ENCODE results near the gene SLC29A2. TPM values are rescaled to one million over a fixed set of nuclear protein-coding genes. Genes with fewer than 3 reads are reported as not detected.
A peak's percentile ranks its signal among the peaks of the same experiment; 100 is the strongest.

Gene SLC29A2, protein sequence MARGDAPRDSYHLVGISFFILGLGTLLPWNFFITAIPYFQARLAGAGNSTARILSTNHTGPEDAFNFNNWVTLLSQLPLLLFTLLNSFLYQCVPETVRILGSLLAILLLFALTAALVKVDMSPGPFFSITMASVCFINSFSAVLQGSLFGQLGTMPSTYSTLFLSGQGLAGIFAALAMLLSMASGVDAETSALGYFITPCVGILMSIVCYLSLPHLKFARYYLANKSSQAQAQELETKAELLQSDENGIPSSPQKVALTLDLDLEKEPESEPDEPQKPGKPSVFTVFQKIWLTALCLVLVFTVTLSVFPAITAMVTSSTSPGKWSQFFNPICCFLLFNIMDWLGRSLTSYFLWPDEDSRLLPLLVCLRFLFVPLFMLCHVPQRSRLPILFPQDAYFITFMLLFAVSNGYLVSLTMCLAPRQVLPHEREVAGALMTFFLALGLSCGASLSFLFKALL
- total RNA-seq = 33.0 to 35.9 TPM (median 35.7 TPM) in 3 replicates

DNA sequence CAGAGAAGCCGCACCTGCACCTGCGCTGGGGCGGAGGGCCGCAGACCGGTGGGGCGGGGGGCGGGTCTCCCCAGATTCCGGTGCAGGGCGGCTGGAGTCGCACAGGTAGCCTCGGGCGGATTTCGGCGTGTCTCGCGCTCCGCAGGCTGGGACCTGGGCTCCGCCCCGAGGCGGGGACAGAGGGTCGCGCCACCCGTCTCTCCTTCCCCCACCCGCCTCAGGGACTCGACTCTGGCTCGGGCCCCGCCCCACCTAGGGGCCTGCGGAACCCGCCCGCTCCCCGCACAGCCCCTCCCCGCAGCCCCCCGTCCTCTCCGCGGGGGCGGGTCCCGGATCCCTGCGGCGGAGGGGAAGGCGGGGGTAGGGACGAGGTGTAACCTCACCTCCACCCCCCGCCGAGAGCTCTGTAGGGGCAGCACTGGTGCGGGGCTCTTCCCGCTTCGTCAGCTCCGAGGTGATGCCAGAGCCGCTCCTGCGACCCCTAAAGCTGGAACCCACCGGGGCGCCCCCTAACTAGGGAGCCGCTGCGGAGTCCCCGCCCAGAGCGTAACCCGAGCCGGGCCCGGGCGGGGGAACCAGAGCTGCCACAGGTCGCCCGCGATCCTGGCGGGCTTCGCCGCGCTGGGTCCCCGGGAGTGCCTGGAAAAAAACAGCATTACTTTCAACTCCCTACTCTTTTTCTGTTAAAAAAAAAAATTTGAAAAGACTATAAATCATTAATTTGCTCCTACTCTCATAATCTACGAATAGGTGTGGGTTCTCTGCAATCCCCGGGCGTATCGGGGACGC, at the start of gene SLC29A2:
Gene SLC29A2, minus strand, starts transcription at position 134 of the 789 bp plus-strand sequence. CDS start 169 bp downstream, outside the sequence.
- Mint-ChIP-seq H3K27me3 (ENCODE audit: low read depth) (no peaks in the 10 kb centered on the region), H3K36me3 (peaks cover 2% of the 10 kb centered on the region), H3K27ac (peak within 1 kb of the TSS; percentile 96), H3K9me3 (no peaks in the 10 kb centered on the region), H3K4me1 (peaks cover 21% of the 10 kb centered on the region), H3K4me3 (peak within 1 kb of the TSS; percentile 88)
- TF ChIP-seq CTCF (IDR thresholded peaks at IDR 0.05; ENCODE audit: unreplicated experiment) = no peak
- DNase-seq (ENCODE audit: low spot score in 2 of 2, unreplicated experiment in 2 of 2) = peak; percentile 82 to 88

DNA sequence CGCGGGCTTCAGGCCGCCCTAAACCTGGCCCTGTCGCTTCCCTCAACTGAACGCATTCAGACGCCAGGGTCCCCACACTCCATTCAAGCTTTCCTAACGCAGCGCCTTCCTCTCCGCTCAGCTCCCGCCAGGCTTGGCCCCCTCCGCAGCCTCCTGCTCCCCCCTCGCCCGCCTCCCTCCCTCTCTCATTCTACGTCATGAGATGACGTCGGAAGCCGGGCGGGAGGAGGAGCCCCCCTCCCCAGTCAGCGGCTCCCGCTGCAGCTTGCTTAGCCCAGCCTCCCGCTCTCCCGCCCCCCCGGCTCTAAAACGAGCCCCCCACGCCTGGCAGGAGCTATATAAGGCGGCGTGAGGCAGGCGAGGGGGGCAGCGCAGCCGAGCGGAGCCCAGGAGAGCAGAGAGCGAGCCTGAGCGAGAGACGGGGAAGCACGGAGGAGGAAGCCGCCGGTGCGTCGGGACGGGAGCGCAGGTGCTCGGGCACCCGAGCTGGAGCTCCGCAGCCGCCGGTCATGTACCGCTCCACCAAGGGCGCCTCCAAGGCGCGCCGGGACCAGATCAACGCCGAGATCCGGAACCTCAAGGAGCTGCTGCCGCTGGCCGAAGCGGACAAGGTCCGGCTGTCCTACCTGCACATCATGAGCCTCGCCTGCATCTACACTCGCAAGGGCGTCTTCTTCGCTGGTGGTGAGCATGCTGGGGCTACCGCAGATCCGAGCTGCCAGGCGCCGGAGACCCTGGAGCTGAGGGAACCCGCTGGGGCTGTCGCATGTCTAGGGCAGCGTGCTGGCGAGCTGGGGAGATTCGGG, 49.3 kb upstream of the SLC29A2 start, which contains the start of gene NPAS4:
Gene NPAS4, plus strand, starts transcription at position 365 of the 806 bp plus-strand sequence. Its CDS starts 145 bp downstream, at position 510.
- Mint-ChIP-seq H3K9me3 (peaks cover 3% of the 10 kb centered on the region), H3K36me3 (no peaks in the 10 kb centered on the region), H3K4me3 (no peak within 1 kb of the TSS), H3K27ac (no peak within 1 kb of the TSS), H3K4me1 (peaks cover 2% of the 10 kb centered on the region), H3K27me3 (ENCODE audit: low read depth) (peaks cover 53% of the 10 kb centered on the region)
- no peak for TF ChIP-seq CTCF (IDR thresholded peaks at IDR 0.05; ENCODE audit: unreplicated experiment)
- DNase-seq (ENCODE audit: low spot score in 2 of 2, unreplicated experiment in 2 of 2) = no peak

GRCh38 chr11:66419825-66420224, 48.3 kb upstream of the SLC29A2 start:
- H3K9me3 Mint-ChIP-seq = peaks cover 3% of the 10 kb centered on the region
- no peak for DNase-seq (ENCODE audit: low spot score in 2 of 2, unreplicated experiment in 2 of 2)
- no peak for TF ChIP-seq CTCF (IDR thresholded peaks at IDR 0.05; ENCODE audit: unreplicated experiment)
- peaks cover 2% of the 10 kb centered on the region for H3K4me1 Mint-ChIP-seq
- peaks cover 64% of the 10 kb centered on the region for H3K27me3 Mint-ChIP-seq (ENCODE audit: low read depth)
- no peak overlapping the region for H3K27ac Mint-ChIP-seq
- H3K36me3 Mint-ChIP-seq = no peaks in the 10 kb centered on the region
- H3K4me3 Mint-ChIP-seq = no peak overlapping the region

DNA sequence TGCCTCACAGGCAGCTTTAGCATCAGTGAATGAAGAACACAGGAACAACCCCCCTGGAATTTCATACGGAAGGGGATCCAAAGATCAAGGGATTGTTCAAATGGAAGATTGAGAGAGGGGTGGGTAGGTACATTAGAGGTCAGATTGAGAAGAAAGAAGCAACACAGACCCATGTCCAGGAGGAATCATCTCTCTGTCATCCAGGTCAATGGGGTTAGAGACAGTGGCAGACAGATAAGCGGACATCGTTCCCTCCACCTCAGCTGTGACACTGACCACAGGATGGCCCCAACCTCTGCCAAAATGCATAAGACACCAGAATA, 47.4 kb upstream of the SLC29A2 start:
- no peak overlapping the region for H3K27ac Mint-ChIP-seq
- H3K4me1 Mint-ChIP-seq = peaks cover 2% of the 10 kb centered on the region
- H3K9me3 Mint-ChIP-seq = peaks cover 3% of the 10 kb centered on the region
- peaks cover 73% of the 10 kb centered on the region for H3K27me3 Mint-ChIP-seq (ENCODE audit: low read depth)
- H3K4me3 Mint-ChIP-seq = no peak overlapping the region
- no peak for TF ChIP-seq CTCF (IDR thresholded peaks at IDR 0.05; ENCODE audit: unreplicated experiment)
- H3K36me3 Mint-ChIP-seq = no peaks in the 10 kb centered on the region
- no peak for DNase-seq (ENCODE audit: low spot score in 2 of 2, unreplicated experiment in 2 of 2)
